ENCODE results near the gene NFATC3. TPM values are rescaled to one million over a fixed set of nuclear protein-coding genes. Genes with fewer than 3 reads are reported as not detected.
A peak's percentile ranks its signal among the peaks of the same experiment; 100 is the strongest.
"Not testable (repeated sequence)": the region's sequence is repeated elsewhere in the genome, so short reads cannot be mapped to it uniquely, and the experiment has no call there.

NFATC3 gene
- total RNA-seq, 8 experiments from 2014 or later: 14.0 to 27.0 (median 19.1) TPM

DNA sequence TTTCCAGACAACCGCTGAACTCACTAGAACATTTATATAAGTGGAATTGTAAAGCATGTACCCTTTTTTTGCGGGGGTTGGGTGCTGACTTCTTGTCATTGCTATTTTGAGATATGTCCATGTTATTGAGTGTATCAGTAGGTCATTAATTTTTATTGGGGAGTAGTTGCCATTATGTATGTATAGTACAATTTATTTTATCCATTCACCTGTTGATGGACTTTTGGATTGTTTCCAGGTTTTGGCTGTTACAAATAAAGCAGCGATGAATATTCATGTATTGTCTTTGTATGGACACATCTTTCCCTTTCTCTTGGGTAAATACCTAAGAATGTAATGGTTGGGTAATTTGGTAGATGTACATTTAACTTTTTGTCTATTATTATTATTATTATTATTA, 12.7 kb downstream of the NFATC3 start:
- ATAC-seq (replicated peaks in 6 of 8): no peak
- H3K27ac ChIP-seq: no peak overlapping the region
- no peak overlapping the region for H3K4me3 ChIP-seq
- in situ Hi-C loops (cut with MboI; ENCODE audit: low pct_unique_long_range_greater_than_20kb in 2 of 9, low sequenced_read_pairs in 9 of 9, unreplicated experiment in 9 of 9): loop anchor here in 1 of 9 experiments (10.0 kb wide), 1 partner anchor 127 kb away; no protein-coding TSS in a partner anchor
- 77 to 100% (median 98%) methylated on average over 1 to 3 of the region's 3 CpGs for WGBS, 10 experiments
- peaks cover 0 to 2% of the 10 kb centered on the region in 2 donors for H3K4me1 ChIP-seq (replicated peaks in 1 of 2)

DNA sequence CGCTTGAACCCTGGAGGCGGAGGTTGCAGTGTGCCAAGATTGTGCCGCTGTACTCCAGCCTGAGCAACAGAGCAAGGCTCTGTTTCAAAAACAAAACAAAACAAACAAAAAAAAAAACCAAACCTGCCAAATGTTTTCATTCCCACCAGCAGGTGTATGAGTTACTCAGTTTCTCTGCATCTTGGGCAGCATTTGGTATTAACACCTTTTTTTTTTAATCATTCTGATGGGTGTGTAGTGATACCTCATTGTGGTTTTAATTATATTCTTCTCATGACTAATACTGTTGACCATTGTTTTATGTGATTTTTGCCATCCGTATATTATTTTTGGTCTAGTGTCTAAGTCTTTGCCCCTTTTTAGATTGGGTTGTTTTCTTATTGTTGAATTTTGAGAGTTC, 15.3 kb downstream of the NFATC3 start:
- in situ Hi-C loops (cut with MboI; ENCODE audit: low pct_unique_long_range_greater_than_20kb in 2 of 9, low sequenced_read_pairs in 9 of 9, unreplicated experiment in 9 of 9): loop anchor here in 1 of 9 experiments (25.0 kb wide), 1 partner anchor 112 kb away; no protein-coding TSS in a partner anchor
- no peak for ATAC-seq (replicated peaks in 6 of 8)
- Histone ChIP-seq H3K4me3 (no peak overlapping the region), H3K27ac (no peak overlapping the region), H3K4me1 (replicated peaks in 1 of 2) (no peaks in the 10 kb centered on the region)
- 35 to 100% (median 100%) methylated on average over 1 to 4 of the region's 4 CpGs; no CpG with 5 or more reads in 1 of the 10 experiments for WGBS, 10 experiments

DNA sequence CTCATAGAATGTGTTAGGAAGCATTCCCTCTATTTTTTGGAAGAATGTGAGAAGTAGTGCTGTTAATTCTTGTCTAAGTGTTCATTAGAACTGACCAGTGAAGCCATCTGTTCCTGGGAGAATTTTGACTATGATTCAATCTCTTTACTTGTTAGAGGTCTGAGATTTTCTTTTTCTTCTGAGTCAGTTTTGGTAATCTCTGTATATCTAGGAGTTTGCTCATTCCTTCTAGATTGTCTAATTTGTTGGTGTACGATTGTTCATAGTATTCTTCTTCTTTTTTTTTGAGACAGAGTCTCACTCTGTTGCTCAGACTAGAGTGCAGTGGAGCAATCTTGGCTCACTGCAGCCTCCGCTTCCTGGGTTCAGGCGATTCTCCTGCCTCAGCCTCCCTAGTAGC, 20.4 kb downstream of the NFATC3 start:
- H3K27ac ChIP-seq: no peak overlapping the region
- in situ Hi-C loops (cut with MboI; ENCODE audit: low pct_unique_long_range_greater_than_20kb in 2 of 9, low sequenced_read_pairs in 9 of 9, unreplicated experiment in 9 of 9): loop anchor here in 1 of 9 experiments (25.0 kb wide), 1 partner anchor 107 kb away; no protein-coding TSS in a partner anchor

DNA sequence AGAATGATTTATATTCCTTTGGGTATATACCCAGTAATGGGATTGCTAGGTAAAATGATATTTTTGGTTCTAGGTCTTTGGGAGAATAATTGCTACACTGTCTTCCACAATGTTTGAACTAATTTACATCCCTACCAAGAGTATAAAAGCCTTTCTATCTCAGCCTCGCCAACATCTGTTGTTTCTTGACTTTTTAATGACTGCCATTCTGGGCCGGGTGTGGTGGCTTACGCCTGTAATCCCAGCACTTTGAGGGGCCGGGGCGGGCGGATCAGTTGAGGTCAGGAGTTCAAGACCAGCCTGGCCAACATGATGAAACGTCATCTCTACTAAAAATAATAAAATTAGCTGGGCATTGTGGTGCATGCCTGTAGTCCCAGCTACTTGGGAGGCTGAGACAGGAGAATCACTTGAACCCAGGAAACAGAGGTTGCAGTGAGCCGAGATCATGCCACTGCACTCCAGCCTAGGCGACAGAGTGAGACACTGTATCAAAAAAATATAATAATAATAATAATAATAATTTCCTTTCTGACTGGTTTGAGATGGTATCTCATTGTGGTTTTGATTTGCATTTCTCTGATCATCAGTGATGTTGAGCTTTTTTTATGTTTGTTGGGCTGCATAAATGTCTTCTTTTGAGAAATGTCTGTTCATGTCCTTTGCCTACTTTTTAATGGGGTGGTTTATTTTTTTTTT, 22.2 kb downstream of the NFATC3 start:
- H3K4me3 ChIP-seq; H3K4me1 ChIP-seq (replicated peaks in 1 of 2); H3K27ac ChIP-seq: not testable (repeated sequence)
- in situ Hi-C loops (cut with MboI; ENCODE audit: low pct_unique_long_range_greater_than_20kb in 2 of 9, low sequenced_read_pairs in 9 of 9, unreplicated experiment in 9 of 9): loop anchor here in 1 of 9 experiments (25.0 kb wide), 1 partner anchor 105 kb away; no protein-coding TSS in a partner anchor
- 46 to 100% (median 92%) methylated on average over 1 to 8 of the region's 9 CpGs; no CpG with 5 or more reads in 3 of the 10 experiments for WGBS, 10 experiments
- ATAC-seq (replicated peaks in 6 of 8): peak in 2 of 8 experiments; percentile 66 to 94

More for the DNA sequence above, 20.4 kb downstream of the NFATC3 start:
- Histone ChIP-seq H3K4me3 (no peak overlapping the region), H3K4me1 (replicated peaks in 1 of 2) (no peaks in the 10 kb centered on the region)
- no peak for ATAC-seq (replicated peaks in 6 of 8)
- 71 to 100% (median 94%) methylated on average over 2 to 3 of the region's 3 CpGs; no CpG with 5 or more reads in 2 of the 10 experiments for WGBS, 10 experiments

DNA sequence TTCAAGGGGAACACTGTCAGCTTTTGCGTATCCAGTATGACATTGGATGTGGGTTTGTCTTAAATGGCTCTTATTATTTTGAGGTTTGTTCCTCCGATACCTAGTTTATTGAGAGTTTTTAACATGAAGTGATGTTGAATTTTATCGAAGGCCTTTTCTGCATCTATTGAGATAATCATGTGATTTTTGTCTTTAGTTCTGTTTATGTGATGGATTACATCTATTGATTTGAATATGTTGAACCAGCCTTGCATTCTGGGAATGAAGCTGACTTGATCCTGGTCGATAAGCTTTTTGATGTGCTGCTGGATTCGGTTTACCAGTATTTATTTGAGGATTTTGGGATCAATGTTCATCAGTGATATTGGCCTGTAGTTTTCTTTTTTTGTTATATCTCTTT, 24.0 kb downstream of the NFATC3 start:
- in situ Hi-C loops (cut with MboI; ENCODE audit: low pct_unique_long_range_greater_than_20kb in 2 of 9, low sequenced_read_pairs in 9 of 9, unreplicated experiment in 9 of 9): loop anchor here in 1 of 9 experiments (25.0 kb wide), 1 partner anchor 103 kb away; no protein-coding TSS in a partner anchor
- WGBS, 10 experiments: 91 to 100% (median 98%) methylated on average over 2 to 5 of the region's 5 CpGs; no CpG with 5 or more reads in 1 of the 10 experiments
- H3K4me3 ChIP-seq; H3K4me1 ChIP-seq (replicated peaks in 1 of 2); H3K27ac ChIP-seq; ATAC-seq (replicated peaks in 6 of 8): not testable (repeated sequence)

DNA sequence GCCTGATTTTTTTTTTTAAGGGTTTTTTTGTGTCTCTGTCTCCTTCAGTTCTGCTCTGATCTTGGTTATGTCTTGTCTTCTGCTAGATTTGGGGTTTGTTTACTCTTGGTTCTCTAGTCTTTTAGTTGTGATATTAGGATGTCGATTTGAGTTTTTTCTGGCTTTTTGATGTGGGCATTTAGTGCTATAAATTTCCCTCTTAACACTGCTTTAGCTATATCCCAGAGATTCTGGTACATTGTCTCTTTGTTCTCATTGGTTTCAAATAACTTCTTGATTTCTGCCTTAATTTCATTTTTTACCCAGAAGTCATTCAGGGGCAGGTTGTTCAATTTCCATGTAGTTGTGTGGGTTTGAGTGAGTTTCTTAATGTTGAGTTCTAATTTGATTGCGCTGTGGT, 25.4 kb downstream of the NFATC3 start:
- WGBS, 10 experiments: 82 to 100% (median 100%) methylated on average over 1 to 2 of the region's 2 CpGs; no CpG with 5 or more reads in 2 of the 10 experiments
- ATAC-seq (replicated peaks in 6 of 8); H3K4me1 ChIP-seq (replicated peaks in 1 of 2); H3K27ac ChIP-seq; H3K4me3 ChIP-seq: not testable (repeated sequence)
- in situ Hi-C loops (cut with MboI; ENCODE audit: low pct_unique_long_range_greater_than_20kb in 2 of 9, low sequenced_read_pairs in 9 of 9, unreplicated experiment in 9 of 9): loop anchor here in 1 of 9 experiments (25.0 kb wide), 1 partner anchor 102 kb away; no protein-coding TSS in a partner anchor

DNA sequence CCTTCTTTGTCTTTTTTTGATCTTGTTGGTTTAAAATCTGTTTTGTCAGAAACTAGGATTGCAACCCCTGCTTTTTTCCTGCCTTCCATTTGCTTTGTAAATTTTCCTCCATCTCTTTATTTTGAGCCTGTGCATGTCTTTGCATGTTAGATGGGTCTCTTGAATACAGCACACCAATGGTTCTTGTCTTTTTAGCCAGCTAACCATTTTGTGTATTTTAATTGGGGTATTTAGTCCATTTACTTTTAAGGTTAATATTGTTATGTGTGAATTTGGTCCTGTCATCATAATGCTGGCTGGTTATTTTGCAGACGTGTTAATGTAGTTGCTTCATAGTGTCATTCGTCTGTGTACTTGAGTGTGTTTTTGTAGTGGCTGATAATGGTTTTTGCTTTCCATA, 26.2 kb downstream of the NFATC3 start:
- no peak for ATAC-seq (replicated peaks in 6 of 8)
- Histone ChIP-seq H3K4me1 (replicated peaks in 1 of 2) (no peaks in the 10 kb centered on the region), H3K27ac (no peak overlapping the region), H3K4me3 (no peak overlapping the region)
- WGBS, 10 experiments: 63 to 100% (median 100%) methylated on average over 1 to 2 of the region's 2 CpGs; no CpG with 5 or more reads in 3 of the 10 experiments
- in situ Hi-C loops (cut with MboI; ENCODE audit: low pct_unique_long_range_greater_than_20kb in 2 of 9, low sequenced_read_pairs in 9 of 9, unreplicated experiment in 9 of 9): loop anchor here in 1 of 9 experiments (25.0 kb wide), 1 partner anchor 101 kb away; no protein-coding TSS in a partner anchor

DNA sequence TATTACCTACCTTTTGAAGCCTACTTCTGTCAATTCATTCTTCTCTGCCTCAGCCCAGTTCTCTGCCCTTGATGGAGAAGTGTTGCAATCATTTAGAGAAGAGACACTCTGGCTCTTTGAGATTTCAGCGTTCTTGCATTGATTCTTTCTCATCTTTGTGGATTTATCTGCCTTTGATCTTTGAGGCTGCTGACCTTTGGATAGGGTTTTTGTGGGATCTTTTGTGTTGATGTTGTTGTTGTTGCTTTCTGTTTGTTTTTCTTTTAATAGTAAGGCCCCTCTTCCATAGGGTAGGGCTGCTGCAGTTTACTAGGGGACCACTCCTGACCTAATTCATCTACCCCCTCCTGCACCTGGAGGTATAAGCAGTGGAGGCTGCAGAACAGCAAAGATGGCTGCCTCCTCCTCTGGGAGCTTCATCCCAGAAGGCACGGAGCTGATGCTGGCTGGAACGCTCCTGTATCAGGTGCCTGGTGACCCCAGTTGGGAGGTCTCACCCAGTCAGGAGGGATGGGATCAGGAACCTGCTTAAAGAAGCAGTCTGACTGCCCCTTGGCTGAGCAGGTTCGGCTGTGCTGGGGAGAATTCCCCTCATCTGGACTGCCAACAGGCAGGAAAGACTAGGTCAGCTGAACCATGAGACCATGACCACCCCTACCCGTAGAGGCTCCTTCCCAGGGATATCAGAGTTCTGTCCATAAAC, 28.0 kb downstream of the NFATC3 start:
- Histone ChIP-seq H3K4me3 (no peak overlapping the region), H3K27ac (no peak overlapping the region), H3K4me1 (replicated peaks in 1 of 2) (no peaks in the 10 kb centered on the region)
- 13 to 100% (median 80%) methylated on average over 1 to 3 of the region's 5 CpGs; no CpG with 5 or more reads in 2 of the 10 experiments for WGBS, 10 experiments
- ATAC-seq (replicated peaks in 6 of 8): no peak
- in situ Hi-C loops (cut with MboI; ENCODE audit: low pct_unique_long_range_greater_than_20kb in 2 of 9, low sequenced_read_pairs in 9 of 9, unreplicated experiment in 9 of 9): loop anchor here in 1 of 9 experiments (25.0 kb wide), 1 partner anchor 99 kb away; no protein-coding TSS in a partner anchor

DNA sequence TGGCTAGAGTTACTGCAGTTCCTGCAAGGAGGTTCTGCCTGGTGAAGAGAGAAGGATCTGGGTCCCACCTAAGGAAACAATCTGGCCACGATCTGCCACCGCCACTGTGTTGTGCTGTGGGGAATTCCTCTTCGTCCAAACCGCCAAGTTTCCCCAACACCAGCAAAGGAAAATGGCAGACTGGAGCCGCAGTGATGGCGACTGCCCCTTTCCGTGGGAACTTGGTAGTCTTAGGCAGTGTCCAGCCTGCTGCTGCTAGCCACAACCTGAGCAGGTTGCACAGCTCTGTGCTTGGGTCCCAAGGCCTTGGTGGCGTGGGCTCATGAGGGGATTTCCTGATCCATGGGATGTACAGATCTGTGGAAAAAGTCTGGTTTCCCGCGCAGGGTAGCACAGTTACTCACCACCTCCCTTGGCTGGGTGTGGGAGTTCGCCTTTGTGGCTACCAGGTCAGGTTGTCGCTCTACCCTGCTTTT, 28.6 kb downstream of the NFATC3 start:
- WGBS, 10 experiments: 83 to 100% (median 95%) methylated on average over 1 to 7 of the region's 12 CpGs; no CpG with 5 or more reads in 3 of the 10 experiments

DNA sequence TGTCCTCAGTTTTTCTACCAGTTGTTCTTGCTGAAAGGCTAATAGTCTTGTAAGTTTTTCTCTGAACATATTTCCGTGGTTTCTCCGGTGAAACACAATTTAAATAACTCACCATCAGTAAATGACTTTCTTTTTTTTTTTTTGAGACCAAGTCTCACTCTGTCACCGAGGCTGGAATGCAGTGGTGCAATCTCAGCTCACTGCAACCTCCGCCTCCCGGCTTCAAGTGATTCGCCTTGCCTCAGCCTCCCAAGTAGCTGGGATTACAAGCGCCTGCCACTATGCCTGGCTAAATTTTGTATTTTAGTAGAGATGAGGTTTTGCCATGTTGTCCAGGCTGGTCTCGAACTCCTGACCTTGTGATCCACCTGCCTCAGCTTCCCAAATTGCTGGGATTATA, 29.8 kb downstream of the NFATC3 start:
- not testable (repeated sequence) for ATAC-seq (replicated peaks in 6 of 8); H3K27ac ChIP-seq; H3K4me3 ChIP-seq; H3K4me1 ChIP-seq (replicated peaks in 1 of 2)
- in situ Hi-C loops (cut with MboI; ENCODE audit: low pct_unique_long_range_greater_than_20kb in 2 of 9, low sequenced_read_pairs in 9 of 9, unreplicated experiment in 9 of 9): loop anchor here in 1 of 9 experiments (25.0 kb wide), 1 partner anchor 97 kb away; no protein-coding TSS in a partner anchor
- 78 to 97% (median 93%) methylated on average over 2 to 8 of the region's 8 CpGs; no CpG with 5 or more reads in 1 of the 10 experiments for WGBS, 10 experiments

More for the DNA sequence above, 28.6 kb downstream of the NFATC3 start:
- in situ Hi-C loops (cut with MboI; ENCODE audit: low pct_unique_long_range_greater_than_20kb in 2 of 9, low sequenced_read_pairs in 9 of 9, unreplicated experiment in 9 of 9): loop anchor here in 1 of 9 experiments (25.0 kb wide), 1 partner anchor 98 kb away; no protein-coding TSS in a partner anchor
- H3K4me1 ChIP-seq (replicated peaks in 1 of 2): no peaks in the 10 kb centered on the region
- ATAC-seq (replicated peaks in 6 of 8): no peak
- H3K27ac ChIP-seq: no peak overlapping the region
- no peak overlapping the region for H3K4me3 ChIP-seq

DNA sequence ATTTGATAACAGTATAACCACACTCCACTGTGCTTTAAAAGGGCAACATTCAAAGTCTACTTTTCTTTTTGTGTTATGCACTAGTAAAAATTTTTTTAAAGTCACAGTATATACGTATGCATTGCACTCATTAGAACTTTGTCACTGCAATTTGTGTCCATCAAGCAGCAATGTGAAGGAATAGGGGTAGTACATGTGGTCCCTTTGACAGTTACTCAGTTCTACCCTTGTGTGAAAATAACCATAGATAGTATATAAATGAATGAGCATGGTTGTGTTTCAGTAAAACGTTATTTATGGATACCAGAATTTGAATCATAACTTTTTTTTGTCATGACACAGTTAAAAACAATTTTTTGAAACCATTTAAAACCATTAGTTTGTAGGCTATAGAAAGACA, 30.7 kb downstream of the NFATC3 start:
- H3K4me3 ChIP-seq: no peak overlapping the region
- no peak overlapping the region for H3K27ac ChIP-seq
- no peaks in the 10 kb centered on the region for H3K4me1 ChIP-seq (replicated peaks in 1 of 2)
- ATAC-seq (replicated peaks in 6 of 8): no peak
- 38 to 100% (median 83%) methylated on average over 1 to 2 of the region's 2 CpGs; no CpG with 5 or more reads in 1 of the 10 experiments for WGBS, 10 experiments
- in situ Hi-C loops (cut with MboI; ENCODE audit: low pct_unique_long_range_greater_than_20kb in 2 of 9, low sequenced_read_pairs in 9 of 9, unreplicated experiment in 9 of 9): loop anchor here in 1 of 9 experiments (25.0 kb wide), 1 partner anchor 96 kb away; no protein-coding TSS in a partner anchor

DNA sequence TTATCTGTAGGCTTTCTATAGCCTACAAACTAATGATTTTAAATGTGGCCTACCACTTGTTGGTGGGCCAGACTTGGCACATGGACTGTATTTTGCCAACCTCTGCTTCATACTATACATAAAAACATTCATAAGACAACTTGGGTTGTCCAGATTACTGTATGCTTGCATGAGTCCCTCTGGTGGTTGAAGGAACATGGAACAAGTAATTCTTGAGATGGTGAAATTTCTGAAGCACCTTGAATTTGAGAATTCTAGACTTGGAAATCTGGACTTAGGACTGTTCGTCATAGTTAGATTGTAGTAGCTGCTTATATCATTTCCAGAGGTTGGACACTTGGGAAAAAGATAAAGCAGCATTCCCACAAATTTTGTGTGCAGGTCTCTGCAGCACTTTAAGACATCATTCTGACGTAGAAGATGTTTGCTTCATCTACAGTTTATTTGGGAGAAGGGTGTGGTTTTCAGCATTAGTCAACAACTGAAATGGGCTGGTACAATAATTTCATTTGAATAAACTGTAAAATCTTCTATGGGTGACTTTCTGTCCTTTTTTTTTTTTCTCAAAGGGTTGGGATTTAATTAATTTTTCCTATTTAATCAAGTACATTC, 31.2 kb downstream of the NFATC3 start:
- WGBS, 10 experiments: 54 to 100% (median 94%) methylated on average over 1 to 2 of the region's 2 CpGs; no CpG with 5 or more reads in 2 of the 10 experiments
- peak in 3 of 8 experiments; percentile 61 to 72 (median 68) for ATAC-seq (replicated peaks in 6 of 8)
- Histone ChIP-seq H3K27ac (no peak overlapping the region), H3K4me1 (replicated peaks in 1 of 2) (no peaks in the 10 kb centered on the region), H3K4me3 (no peak overlapping the region)
- in situ Hi-C loops (cut with MboI; ENCODE audit: low pct_unique_long_range_greater_than_20kb in 2 of 9, low sequenced_read_pairs in 9 of 9, unreplicated experiment in 9 of 9): loop anchor here in 1 of 9 experiments (25.0 kb wide), 1 partner anchor 96 kb away; no protein-coding TSS in a partner anchor
